Measurements from ENCODE around the gene COL6A1. TPM values are rescaled to one million over a fixed set of nuclear protein-coding genes. Genes with fewer than 3 reads are reported as not detected.
"Not testable (repeated sequence)": the region's sequence is repeated elsewhere in the genome, so short reads cannot be mapped to it uniquely, and the experiment has no call there.

The COL6A1 gene
- total RNA-seq, 1 donor from 2014 or later: 48.0 TPM

GRCh38 chr21:46002841-46003574, 21.4 kb downstream of the COL6A1 start:
- DNase-seq (ENCODE audit: low spot score) (peak; percentile 42), ATAC-seq (no peak)

GRCh38 chr21:46003575-46004007, 22.0 kb downstream of the COL6A1 start:
- DNase-seq (ENCODE audit: low spot score) (peak; percentile 42), ATAC-seq (no peak)

- ATAC-seq: no peak
- DNase-seq (ENCODE audit: low spot score): peak; percentile 39
These were observed 22.7 kb downstream of the COL6A1 start for GRCh38 chr21:46004168-46004861.

- DNase-seq (ENCODE audit: low spot score): peak; percentile 34
These were observed 23.5 kb downstream of the COL6A1 start for GRCh38 chr21:46005081-46005480.

GRCh38 chr21:46005481-46005881, 23.9 kb downstream of the COL6A1 start:
- no peak for ATAC-seq
- DNase-seq (ENCODE audit: low spot score): peak; percentile 39

More at GRCh38 chr21:46005081-46005480, 23.5 kb downstream of the COL6A1 start:
- ATAC-seq: no peak

GRCh38 chr21:46005894-46006546, 24.4 kb downstream of the COL6A1 start:
- peak; percentile 28 for DNase-seq (ENCODE audit: low spot score)
- not testable (repeated sequence) for ATAC-seq

- DNase-seq (ENCODE audit: low spot score) (peak; percentile 41), ATAC-seq (no peak)
These were observed 25.2 kb downstream of the COL6A1 start for GRCh38 chr21:46006547-46007491.

GRCh38 chr21:46007492-46007868, 25.9 kb downstream of the COL6A1 start:
- no peak for DNase-seq (ENCODE audit: low spot score)

GRCh38 chr21:46008893-46009621, 27.5 kb downstream of the COL6A1 start:
- no peak for ATAC-seq
- peak; percentile 41 for DNase-seq (ENCODE audit: low spot score)

More at GRCh38 chr21:46007492-46007868, 25.9 kb downstream of the COL6A1 start:
- no peak for ATAC-seq

- ATAC-seq (no peak), DNase-seq (ENCODE audit: low spot score) (peak; percentile 40)
These were observed 28.6 kb downstream of the COL6A1 start for GRCh38 chr21:46009951-46010705.

GRCh38 chr21:46011267-46011967, 29.8 kb downstream of the COL6A1 start:
- ATAC-seq: no peak

GRCh38 chr21:46012154-46012553, 30.6 kb downstream of the COL6A1 start:
- DNase-seq (ENCODE audit: low spot score) (no peak), ATAC-seq (no peak)

More at GRCh38 chr21:46011267-46011967, 29.8 kb downstream of the COL6A1 start:
- DNase-seq (ENCODE audit: low spot score): peak; percentile 37

- DNase-seq (ENCODE audit: low spot score) (no peak), ATAC-seq (no peak)
These were observed 33.3 kb downstream of the COL6A1 start for GRCh38 chr21:46014828-46015227.

- DNase-seq (ENCODE audit: low spot score) (no peak), ATAC-seq (no peak)
These were observed 35.6 kb downstream of the COL6A1 start for GRCh38 chr21:46017148-46017547.

GRCh38 chr21:46017695-46018094, 36.1 kb downstream of the COL6A1 start:
- DNase-seq (ENCODE audit: low spot score): no peak
- ATAC-seq: no peak

GRCh38 chr21:46018615-46019014, 37.0 kb downstream of the COL6A1 start:
- ATAC-seq (no peak), DNase-seq (ENCODE audit: low spot score) (no peak)

- DNase-seq (ENCODE audit: low spot score): no peak
- ATAC-seq: no peak
These were observed 39.0 kb downstream of the COL6A1 start for GRCh38 chr21:46020581-46020980.

GRCh38 chr21:46021398-46021797, 39.8 kb downstream of the COL6A1 start:
- DNase-seq (ENCODE audit: low spot score): no peak
- no peak for ATAC-seq

Measured in left lobe of liver (tissue), 2 donors.